Lung microvascular endothelial cell (primary cell): Measurements from ENCODE around the gene ANG. TPM values are rescaled to one million over a fixed set of nuclear protein-coding genes. Genes with fewer than 3 reads are reported as not detected.
"Not testable (repeated sequence)": the region's sequence is repeated elsewhere in the genome, so short reads cannot be mapped to it uniquely, and the experiment has no call there.

Experiments used
- DNase-seq, 2 donors: peaks; one replicate each; pipeline versions ENCODE4 v3.0.0 to v3.0.0-alpha.2; 2010; ENCODE audit warnings: low read depth in 2 of 2
- total RNA-seq: library from RNA; depleted of rRNA; stranded (reverse); fragments of >200 nt; gene quantifications from 2 replicates; pipeline ENCODE4 v1.2.1, GENCODE V29; 2014

The ANG gene
- total RNA-seq, 1 donor from 2014 or later, result 5.2 TPM

DNA sequence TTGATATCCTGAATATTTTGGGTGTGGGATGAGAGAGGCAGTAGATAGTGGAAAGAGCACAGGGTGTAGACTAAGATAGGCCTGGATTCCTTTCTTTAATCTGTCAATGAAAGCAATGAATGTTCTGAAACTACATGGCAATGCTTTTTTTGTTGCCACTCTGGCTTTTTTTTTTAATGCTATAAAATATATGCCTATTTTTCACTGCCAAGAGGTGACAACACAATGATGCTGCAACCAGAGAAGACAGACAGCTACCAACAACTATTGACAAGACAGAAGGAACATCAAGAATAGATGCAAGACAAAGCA, 9.4 kb downstream of the ANG start:
- DNase-seq, result no peak

DNA sequence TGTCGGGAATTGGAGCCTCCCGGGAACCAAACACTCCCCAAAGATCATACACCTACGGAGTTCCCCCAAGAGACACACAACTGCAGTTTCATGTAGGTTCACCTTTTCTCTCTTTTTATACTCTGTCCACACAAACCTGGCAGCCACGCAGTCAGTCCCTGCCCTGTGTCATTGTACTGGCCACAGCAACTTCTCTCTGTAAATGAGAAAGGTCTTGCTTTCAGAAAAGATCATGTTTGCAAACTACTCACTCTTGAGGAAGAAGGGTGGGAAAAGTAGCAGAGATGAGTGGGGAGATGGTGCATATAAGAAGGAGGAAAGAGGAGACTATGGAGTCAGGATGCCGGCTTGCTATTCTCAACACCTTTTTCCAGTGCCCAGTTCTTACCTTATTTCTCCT, 10.4 kb downstream of the ANG start:
- DNase-seq, result no peak

DNA sequence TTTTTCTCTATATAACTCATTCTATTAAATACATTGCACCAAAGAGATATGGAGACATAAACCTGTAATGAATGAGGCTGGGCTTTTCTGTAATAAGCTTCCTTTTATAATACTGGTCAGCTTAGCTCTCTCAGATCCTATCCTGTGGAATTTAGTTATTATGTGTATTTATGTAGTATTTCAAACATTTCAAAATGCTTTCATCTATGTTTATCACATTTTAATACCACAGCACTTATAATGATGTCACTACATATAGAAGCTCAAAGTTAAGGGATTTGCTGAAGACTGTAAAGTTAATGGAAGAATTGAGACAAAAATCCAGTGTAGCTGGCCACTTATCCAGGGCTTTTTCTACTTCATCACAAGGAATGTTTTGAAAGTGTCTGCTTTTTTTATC, 11.4 kb downstream of the ANG start:
- no peak for DNase-seq

DNA sequence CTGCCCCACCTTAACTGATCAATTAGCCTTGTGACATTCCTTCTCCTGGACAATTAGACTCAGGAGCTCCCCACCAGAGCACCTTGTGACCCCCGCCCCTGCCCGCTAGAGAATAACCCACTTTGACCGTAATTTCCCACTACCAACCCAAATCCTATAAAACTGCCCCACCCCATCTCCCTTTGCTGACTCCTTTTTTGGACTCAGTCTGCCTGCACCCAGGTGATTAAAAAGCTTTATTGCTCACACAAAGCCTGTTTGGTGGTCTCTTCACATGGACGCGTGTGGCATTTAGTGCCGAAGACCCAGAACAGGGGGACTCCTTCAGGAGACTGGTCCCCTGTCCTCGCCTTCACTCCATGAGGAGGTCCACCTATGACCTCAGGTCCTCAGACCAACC, 12.4 kb downstream of the ANG start:
- DNase-seq, result not testable (repeated sequence)

DNA sequence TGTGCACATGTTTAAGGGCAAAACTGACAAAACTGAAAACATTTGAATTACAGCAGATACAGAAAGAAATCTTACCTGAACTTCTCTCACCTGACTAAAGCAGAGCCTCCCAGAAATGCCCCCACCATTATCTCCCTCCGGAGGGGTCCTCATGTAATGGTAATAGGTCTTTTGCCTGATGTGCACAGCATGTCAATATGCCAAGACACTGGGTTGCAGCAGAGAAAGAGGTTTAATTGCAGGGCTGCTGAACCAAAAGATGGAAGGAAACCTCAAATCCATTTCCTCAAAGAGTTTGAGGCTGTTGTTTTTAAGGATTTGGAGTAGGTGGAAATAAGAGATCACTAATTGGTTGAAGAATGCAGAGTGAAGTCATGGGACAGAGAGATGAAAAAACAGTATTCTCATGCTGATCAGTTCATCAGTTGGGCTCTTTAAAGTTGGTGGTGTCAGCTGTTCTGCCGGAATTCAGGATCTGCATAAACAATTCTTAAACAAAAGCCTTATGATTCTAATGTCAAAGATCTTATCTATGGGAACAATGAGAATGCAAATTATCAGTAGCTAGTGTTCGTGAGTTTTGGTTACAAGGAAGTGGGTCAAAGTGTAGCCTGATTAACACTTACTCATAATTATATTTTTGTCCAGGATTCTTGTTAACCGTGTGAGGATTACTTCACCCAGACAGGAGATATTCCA, 18.2 kb downstream of the ANG start:
- peak; percentile 61 to 90 for DNase-seq

DNA sequence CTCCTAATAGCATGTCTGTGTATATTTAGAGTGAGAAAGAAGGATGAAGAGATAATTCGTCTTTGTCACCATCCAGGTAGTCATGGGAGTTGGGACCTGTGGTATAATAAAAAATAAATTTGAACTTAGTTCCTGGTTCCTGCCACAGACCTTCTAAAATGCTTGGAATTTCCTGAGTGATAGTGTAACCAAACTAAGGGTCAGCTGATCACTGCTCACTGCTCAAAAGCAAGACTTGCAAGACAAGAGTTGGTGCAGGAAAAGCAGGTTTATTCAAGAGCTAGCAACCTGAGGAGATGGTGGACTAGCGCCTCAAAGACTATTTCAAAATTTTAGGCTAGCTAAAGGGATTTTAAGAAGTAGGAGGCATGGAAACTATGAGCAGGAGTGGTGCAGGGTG, 19.1 kb downstream of the ANG start:
- DNase-seq, result peak; percentile 29 to 74

DNA sequence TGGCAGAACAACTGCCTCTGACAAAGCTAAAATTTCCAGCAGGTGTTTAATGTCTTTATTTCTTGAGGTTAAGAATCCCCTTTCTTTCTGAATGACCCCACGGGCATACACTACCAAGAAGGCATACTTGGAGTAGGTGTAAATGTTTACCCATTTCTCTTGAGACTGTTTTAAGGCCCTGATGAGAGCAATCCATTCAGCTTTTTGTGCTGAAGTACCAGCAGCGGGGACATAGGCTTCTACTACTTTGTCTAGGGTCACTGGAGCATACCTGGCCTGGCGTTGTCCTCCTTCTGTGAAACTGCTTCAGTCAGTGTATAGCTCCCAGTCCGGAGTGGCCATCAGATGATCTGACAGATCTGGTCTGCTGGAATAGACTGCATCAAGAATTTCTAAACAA, 22.7 kb downstream of the ANG start:
- no peak for DNase-seq

DNA sequence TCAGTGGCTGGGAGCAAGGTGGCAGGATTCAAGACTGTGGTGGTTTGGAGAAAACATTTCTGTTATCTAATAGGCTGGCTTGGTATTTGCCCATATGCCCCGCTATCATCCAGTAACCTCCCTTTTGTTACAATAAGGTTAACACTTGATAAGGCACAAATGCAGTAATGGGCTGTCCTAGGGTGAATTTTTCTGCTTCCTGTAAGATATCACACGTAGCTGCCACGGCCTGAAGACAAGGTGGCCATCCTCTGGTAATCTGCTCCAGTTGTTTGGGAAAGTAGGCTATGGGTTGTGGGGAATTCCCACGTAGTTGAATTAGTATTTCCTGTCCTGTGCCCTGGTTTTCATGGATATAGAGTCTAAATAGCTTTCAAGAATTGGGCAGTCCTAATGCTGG, 23.1 kb downstream of the ANG start:
- peak; percentile 24 to 45 for DNase-seq

DNA sequence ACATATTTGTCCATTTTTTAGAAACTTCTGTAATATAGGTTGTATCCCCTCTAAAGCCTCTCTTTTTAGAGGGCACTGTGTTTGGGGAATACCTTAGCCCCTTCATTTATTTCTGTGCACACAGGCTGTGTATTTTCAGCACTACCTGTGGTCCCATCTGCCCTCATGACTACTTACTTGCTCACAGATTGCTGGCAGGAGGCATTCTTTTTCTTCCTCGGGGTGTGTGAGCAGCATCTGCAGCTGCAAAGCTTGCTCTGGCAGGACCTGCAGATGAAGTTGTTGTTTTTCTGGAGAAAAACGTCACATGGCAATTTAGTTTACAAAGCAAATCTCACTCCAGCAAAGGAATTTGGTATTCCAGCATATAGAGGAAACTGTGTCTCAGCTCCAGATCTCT, 24.3 kb downstream of the ANG start:
- peak in 1 of 2 donors; percentile 16 for DNase-seq

DNA sequence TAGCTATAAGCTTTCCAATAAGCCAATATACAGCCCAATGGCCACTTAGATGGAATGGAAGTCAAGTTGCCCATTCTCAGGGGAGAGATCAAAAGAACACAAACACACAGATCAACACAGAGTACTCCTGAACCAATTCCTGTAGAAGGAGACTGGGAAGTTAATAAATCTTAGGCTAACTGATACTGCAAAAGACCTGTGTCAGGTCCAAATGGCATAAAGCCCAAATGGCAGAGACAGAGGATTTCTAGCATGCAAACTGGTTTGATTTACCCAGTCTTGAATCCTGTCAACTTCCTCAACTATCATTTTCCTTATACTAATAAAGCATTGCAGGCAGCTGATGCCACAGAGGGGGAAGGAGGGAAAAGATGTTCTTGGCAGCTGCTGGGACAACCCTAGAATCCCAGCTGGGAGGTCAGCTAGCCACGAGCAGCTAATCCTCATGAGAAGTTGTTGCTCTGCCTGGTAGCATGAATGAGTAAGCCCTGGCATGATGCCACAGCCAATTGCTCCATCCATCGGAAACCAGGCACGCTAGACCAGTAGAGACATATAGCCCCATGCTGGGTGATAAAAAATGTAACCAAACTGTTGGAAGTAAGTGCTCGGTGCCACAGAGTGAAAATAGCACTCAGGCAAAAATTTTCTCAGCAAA, 26.2 kb downstream of the ANG start:
- DNase-seq, result peak; percentile 46 to 61

DNA sequence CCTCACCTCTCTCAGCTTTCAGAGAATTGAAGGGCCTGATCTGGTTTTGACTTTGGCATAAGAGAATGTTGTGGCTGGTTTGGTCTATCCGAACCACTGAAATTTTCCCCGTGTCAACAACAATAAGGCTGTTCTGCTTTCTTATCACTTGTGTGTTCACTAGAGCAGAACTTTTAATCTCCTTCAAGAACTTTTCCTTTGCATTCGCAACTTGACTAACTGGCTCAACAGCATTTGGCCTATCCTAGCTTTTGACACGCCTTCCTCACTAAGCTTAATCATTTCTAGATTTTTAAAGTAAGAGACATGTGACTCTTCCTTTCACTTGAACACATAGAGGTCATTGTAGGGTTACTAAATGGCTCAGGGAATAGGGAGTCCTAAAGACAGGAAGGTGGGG, 31.2 kb downstream of the ANG start:
- no peak for DNase-seq

DNA sequence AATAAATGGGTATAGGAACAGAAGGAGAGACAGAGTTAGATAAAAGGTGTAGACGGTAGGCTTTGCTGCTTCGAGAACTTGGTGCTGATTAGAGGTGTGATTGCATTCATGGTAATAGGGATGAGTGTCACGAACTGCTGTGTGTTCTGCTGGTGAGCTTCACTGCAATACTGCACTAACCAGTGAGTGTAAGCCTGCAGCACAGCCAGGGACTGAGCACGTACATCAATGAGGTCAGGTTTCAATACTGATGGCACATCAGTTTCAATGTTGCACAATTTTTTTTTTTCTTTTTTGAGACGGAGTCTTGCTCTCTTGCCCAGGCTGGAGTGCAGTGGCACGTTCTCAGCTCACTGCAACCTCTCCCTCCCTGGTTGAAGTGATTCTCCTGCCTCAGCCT, 32.2 kb downstream of the ANG start:
- no peak for DNase-seq

DNA sequence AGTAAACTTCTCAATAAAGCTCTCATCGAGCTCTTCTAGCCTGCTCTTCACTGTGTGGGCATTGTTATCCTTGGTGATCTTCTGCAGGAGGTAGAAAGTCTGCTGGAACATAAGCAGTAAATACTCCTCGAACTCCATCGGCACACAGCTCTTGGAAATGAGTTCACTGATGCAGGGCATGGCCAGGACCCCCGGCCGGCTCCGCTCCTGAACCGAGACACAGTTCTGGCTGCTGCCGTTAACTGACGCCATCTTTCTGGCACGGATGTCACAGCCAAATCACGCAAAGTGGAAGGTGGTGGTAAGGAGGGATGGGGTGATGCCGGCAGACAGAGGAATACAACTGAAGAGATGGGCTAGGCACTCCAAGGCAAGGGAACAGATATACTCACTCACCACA, 33.5 kb downstream of the ANG start:
- no peak for DNase-seq

DNA sequence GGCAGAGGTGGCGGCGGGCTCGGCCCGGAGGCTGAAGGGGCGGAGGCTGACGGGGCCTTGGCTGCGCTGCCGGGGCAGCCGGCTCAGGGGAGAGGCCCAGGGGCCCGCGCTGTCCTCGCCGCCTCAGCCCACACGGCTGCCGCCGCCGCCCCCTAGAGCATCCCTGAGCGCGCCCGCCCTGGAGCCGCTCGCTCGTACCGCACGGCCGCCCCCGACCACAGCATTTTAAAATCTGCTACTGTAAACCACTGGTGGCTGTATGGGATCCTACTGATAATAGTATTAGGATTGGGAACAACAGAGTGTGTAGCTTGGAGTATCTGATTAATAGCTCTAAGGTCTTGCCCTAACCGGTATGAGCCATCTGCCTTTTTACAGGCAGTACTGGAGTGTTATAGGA, 34.9 kb downstream of the ANG start:
- DNase-seq, result no peak

DNA sequence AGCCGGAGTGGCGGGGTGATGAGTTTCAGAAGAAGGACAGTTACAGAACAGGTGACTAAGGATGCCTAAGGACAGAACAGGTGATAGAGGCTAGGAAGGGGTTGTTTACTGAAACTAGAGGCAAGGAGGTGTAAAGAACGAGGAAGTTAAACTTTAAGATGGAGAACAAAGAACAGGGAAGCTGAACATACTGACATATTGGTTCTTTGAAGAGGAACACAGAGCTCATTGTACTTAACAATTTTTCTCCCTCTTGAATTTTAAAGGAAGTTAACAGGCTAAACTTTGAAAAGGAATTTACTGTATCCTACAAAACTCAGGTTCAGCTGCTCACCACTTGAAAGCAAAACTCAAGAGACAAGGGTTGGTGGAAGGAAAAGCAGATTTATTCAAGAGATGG, 37.6 kb downstream of the ANG start:
- DNase-seq, result not testable (repeated sequence)

DNA sequence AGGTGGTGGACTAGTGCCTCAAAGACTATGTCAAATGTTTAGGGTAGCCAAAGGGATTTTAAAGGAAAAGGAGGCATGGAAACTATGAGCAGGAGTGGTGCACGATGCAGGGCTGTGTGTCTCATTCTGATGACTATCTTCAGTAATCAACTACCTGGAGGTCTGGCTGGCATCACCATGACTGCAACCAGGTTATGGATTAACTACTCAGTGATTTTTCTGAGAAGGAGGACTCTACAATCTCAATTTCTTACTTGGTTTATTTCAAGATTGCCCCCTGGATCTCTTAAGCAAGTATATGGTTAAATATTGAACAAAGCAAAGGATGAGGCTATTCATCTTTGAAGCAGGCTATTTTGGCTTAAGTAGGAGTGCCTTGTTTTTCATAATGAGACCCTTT, 38.0 kb downstream of the ANG start:
- DNase-seq, result no peak

DNA sequence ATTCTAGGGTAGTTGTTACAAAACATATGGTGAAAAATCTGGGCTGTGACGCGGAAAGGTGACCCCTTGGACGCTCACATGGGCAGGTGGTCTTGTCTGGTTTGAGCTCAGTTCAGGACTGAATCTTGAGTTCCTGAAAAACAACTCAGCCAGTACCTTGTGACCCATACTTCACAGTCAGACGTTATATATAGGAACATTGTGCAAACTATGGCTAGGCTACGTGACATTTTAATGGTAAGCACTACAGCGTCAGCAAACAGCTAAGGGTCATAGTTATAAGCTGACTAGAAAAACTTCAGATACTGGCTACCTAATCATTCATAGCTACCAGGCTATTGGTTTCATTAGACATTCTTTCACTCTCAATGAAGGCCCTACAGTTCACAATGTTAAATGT, 42.3 kb downstream of the ANG start:
- no peak for DNase-seq

DNA sequence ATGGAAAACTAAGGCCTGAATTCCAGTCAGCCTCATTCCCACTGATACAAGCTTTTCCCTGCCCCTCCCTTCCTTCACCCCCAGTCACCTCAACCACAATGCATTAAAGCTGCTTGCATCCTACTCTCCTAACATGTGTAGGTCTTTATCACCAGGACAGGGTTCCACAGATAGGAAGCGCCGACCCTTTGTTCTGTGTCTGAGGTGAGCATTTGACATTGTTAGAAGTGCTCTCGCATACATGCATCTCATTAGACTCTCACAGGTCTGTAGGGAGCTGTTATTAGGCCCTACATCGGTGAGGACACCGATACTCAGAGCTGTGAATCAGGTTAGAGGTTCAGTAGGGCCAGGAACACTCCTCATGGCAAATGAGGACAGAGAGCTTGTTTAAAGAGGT, 43.9 kb downstream of the ANG start:
- no peak for DNase-seq

DNA sequence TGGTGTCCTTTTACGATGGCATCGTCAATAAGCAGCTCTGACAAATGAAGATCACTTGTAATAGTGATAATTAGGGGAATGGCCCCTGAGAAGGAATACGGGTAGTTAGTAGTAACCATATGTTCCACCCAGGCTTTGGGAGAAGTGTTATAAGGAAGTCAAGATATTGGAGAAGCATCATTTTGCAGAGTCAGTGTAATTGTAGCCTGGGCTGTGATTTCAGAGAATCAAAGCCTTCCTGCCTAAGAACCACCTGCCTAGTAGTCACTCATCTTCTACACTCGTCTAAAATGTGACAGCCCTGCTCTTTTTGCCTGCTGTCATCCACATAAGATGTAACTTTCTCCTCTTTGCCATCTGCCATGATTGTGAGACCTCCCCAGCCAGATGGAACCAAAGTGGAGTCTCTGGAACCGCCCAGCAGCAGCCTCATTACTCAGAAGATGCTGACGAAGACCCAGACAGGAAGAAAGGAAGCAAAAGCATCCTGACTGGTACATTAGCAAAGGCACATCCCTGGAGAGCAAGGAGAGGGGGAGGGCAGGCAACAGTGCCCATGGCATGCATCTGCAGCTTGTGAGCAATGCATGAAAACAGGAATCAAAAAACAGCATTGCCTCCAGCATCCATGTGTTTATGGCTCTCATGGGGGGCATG, 44.5 kb downstream of the ANG start:
- no peak for DNase-seq

DNA sequence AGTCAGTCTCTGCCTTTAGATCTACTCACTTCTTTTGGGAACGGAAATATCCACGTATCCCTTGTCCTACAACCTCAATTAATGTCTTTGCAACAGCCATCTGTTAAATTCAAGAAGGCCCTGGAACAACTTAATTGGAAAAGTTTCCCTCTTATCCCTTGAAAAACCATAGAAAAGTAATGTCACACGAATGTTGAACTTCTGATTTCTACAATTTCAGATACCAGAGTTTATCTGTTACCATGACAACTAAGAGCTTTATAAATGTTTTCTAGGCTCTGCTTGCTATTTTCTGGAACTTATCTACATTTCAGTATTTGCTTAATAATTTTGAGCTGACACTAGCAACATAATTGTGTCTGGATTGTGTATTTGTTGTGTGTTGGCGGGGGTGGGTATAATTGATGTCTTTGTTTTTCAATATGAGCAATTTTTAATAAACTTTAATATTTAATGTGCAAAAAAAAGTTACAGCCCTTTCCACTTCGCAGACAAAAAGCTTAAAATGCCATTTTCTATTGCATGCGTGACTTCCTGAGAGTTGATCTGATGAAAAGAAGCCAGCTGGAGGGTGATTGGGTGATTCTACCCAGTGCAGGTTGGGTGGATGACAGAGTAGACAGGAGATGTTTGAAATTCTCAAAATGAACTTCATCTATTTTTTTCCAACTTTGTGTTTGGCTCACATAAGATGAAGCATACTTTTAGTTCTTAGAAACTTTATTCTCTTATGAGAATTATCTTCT, 45.3 kb downstream of the ANG start:
- DNase-seq, result no peak

DNA sequence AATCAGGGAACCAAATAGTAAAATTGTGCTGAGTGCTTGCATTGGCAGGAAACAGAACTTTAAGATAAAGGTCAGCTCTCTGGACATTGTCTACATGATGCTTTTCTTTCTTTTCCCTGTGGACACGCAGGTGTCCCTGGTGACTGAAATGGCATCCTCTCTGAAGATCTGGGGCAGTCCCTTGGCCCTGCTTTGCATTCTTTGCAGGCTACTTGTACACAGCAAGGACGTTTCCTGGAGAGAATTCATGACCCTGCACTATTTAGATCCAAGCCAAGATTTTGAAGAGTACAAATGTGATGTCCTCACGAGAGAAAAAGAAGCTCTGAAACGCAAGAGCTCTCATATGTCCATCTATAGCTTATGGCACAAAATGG, 45.9 kb downstream of the ANG start:
- DNase-seq, result no peak

DNA sequence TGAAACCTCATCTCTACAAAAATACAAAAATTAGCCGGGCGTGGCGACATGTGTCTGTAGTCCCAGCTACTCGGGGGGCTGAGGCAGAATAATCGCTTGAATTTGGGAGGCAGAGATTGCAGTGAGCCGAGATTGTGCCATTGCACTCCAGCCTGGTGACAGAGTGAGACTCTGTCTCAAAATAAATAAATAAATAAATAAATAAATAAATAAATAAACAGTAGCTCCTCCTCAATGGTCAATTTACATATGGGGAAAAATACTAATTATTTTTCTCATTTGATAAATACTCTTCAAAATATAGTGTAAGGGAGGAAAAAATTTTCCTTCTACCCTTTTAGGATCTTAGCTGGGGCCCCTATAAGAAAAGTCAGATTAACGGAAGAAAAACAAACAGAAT, 49.7 kb downstream of the ANG start:
- DNase-seq, result not testable (repeated sequence)

DNA sequence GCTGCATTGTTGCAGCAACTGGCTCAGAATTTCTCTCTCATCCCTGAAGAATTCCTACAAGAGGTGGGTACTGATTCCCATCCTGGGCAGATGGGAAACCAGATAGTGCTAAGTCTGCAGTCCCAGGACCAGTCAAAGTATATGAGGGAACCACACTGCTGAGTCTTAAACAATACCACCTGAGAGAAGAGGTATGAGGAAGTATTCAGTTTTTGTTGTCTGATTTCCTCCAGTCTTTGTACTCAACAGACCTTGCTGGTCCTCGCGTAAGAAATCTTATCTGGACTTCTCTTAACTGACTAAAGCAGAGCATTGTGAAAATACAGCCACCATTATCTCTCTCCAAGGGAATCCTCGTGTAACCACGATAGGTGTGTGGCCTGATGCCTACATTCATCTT, 53.6 kb downstream of the ANG start:
- no peak for DNase-seq
